H1 (cell line): ENCODE results near the gene FSTL4. TPM values are rescaled to one million over a fixed set of nuclear protein-coding genes. Genes with fewer than 3 reads are reported as not detected.

Source experiments
- CHD1 ChIP-seq: IDR thresholded peaks from 2 replicates; pipeline ENCODE4 v1.6.1; 2012; ENCODE audit warnings: low read depth, low read length, improper control_type of control experiment
- CHD7 ChIP-seq: fragments of 300-600 bp; sonication (generic); IDR thresholded peaks from 2 replicates; pipeline ENCODE4 v1.7.1; 2012; ENCODE audit warnings: low read length, moderate library complexity, mild to moderate bottlenecking, inconsistent platforms; ENCODE audit not compliant: insufficient replicate concordance
- EP300 ChIP-seq, 2 experiments: IDR thresholded peaks; 1 replicate in 1 of 2; 2 replicates in 1 of 2; pipeline ENCODE4 v1.6.1; 2011 to 2012; ENCODE audit warnings: low read depth in 2 of 2, low read length in 2 of 2, mild to moderate bottlenecking in 2 of 2, borderline replicate concordance in 1 of 2, inconsistent platforms in 1 of 2, moderate library complexity in 1 of 2
- FOSL1 ChIP-seq: IDR thresholded peaks from 2 replicates; pipeline ENCODE4 v1.6.1; 2011; ENCODE audit warnings: mild to moderate bottlenecking, low read depth, low read length, moderate library complexity; ENCODE audit not compliant: insufficient read depth
- POU5F1 ChIP-seq: IDR thresholded peaks from 2 replicates; pipeline ENCODE4 v1.6.1; 2011; ENCODE audit warnings: low read depth, mild to moderate bottlenecking, low read length, moderate library complexity
- polyA plus RNA-seq, 7 experiments: library from polyadenylated mRNA; depleted of rRNA in 3 of 7; stranded (reverse) in 5 of 7; unstranded in 2 of 7; fragments of >200 nt in 5 of 7; fragments of 200-250 nt in 2 of 7; gene quantifications; 1 replicate in 5 of 7; 2 replicates in 1 of 7; 4 replicates in 1 of 7; pipeline versions ENCODE4 v1.2.1 to v1.2.3, GENCODE V29; 2011 to 2013; ENCODE audit warnings: missing spikeins in 2 of 7, mixed read lengths in 2 of 7
- total RNA-seq: library from RNA; stranded (reverse); fragmentation: NEBNext Ultra II Directional; extraction: Animal tissue kit (Norgen Biotek cat#: 25700); gene quantifications from 2 replicates; pipeline ENCODE4 v1.2.1, GENCODE V29; 2021

FSTL4 gene
- total and polyA plus RNA-seq, 2 of the 8 experiments (the other 6 are each of a cell fraction or from before 2014, with no cell fraction given) = 3.1 to 4.1 TPM

DNA sequence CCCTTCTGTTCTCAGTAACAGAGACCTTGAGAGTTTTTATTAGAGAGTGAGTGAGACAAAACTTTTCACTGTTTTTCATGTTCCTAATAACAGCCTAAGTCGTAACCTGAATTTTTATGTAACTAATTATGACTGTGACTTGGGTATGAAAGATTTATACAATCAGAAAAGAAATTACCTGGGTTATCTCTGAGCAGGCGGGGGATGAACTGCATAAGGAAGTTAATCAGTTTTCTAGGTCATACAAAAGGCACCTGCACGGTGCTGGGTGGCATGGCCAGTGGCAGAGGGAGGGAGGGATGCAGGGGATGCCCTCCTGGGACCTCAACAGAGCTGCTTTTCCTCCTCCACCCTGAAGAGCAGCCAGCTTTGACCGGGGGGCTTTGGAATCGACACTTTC is 340.7 kb downstream of the FSTL4 start (continued):
- TF ChIP-seq CHD7 (no peak), EP300 (IDR thresholded peaks at IDR 0.05; ENCODE audit: borderline replicate concordance in 1 of 2, low read depth in 2 of 2, low read length in 2 of 2) (no peak), POU5F1 (no peak), CHD1 (no peak), FOSL1 (no peak)
